BLaER1 treated with 17β-estradiol and CSF1 and Interleukin-3, amounts not matched to agents 10 nM and 100 nM (cell line): ENCODE results near the gene LDLR.
A peak's percentile ranks its signal among the peaks of the same experiment; 100 is the strongest.
"Not testable (repeated sequence)": the region's sequence is repeated elsewhere in the genome, so short reads cannot be mapped to it uniquely, and the experiment has no call there.

Experiments
- H3K27ac ChIP-seq, 11 experiments: shearing (Covaris generic); formaldehyde crosslinking; 2 replicates each; pipeline ENCODE4 v1.8.1; 2022
- H3K27me3 ChIP-seq, 11 experiments: shearing (Covaris generic); formaldehyde crosslinking; 2 replicates each; pipeline ENCODE4 v1.8.1; 2022
- H3K36me3 ChIP-seq, 11 experiments: shearing (Covaris generic); formaldehyde crosslinking; 2 replicates each; pipeline ENCODE4 v1.8.1; 2022
- H3K4me1 ChIP-seq, 10 experiments: shearing (Covaris generic); formaldehyde crosslinking; 2 replicates each; pipeline ENCODE4 v1.8.1; 2022
- H3K4me2 ChIP-seq, 11 experiments: shearing (Covaris generic); formaldehyde crosslinking; 2 replicates each; pipeline ENCODE4 v1.8.1; 2022
- H3K4me3 ChIP-seq, 10 experiments: shearing (Covaris generic); formaldehyde crosslinking; 2 replicates each; pipeline ENCODE4 v1.8.1; 2022
- H3K9ac ChIP-seq, 11 experiments: shearing (Covaris generic); formaldehyde crosslinking; 2 replicates each; pipeline ENCODE4 v1.8.1; 2022
- H3K9me3 ChIP-seq, 11 experiments: shearing (Covaris generic); formaldehyde crosslinking; replicated peaks in 1 of 11; 2 replicates each; pipeline ENCODE4 v1.8.1; 2022
- H4K20me1 ChIP-seq, 11 experiments: shearing (Covaris generic); formaldehyde crosslinking; 2 replicates each; pipeline ENCODE4 v1.8.1; 2022
- Cebpa-rat ChIP-seq, 11 experiments: shearing (Covaris generic); IDR thresholded peaks; 2 replicates each; pipeline ENCODE4 v1.8.1; 2022

LDLR gene

GRCh38 chr19:11155373-11156120 is 66.3 kb downstream of the LDLR start, which contains the start of gene SPC24:
TSS of gene SPC24 (minus strand) at chr19:11155782. CDS start at chr19:11155776, 6 bp downstream.
- Histone ChIP-seq H3K4me3 (peak within 1 kb of the TSS; percentile 75 to 99 (median 84)), H3K4me2 (peak within 1 kb of the TSS; percentile 82 to 97 (median 93)), H4K20me1 (peaks cover 0 to 7% (median 0%) of the 10 kb centered on the region in 11 experiments; a peak in 5 of 22 replicates), H3K9me3 (peaks cover 0 to 6% (median 2%) of the 10 kb centered on the region in 11 experiments; a peak in 9 of 22 replicates), H3K9ac (peak within 1 kb of the TSS; percentile 67 to 92 (median 89)), H3K27me3 (no peaks in the 10 kb centered on the region), H3K36me3 (peaks cover 0 to 30% (median 15%) of the 10 kb centered on the region in 11 experiments; a peak in 16 of 22 replicates), H3K27ac (peak within 1 kb of the TSS in 10 of 11 experiments; percentile 22 to 91 (median 88); a peak in 19 of 22 replicates), H3K4me1 (peaks cover 23 to 73% (median 46%) of the 10 kb centered on the region in 10 experiments)
- no peak for TF ChIP-seq Cebpa-rat (IDR thresholded peaks at IDR 0.05)

- TF ChIP-seq Cebpa-rat (IDR thresholded peaks at IDR 0.05), result no peak
- Histone ChIP-seq H3K9ac (no peak overlapping the region), H4K20me1 (no peaks in the 10 kb centered on the region), H3K4me3 (no peak overlapping the region), H3K36me3 (peaks cover 0 to 18% (median 1%) of the 10 kb centered on the region in 11 experiments; a peak in 6 of 22 replicates), H3K9me3 (peaks cover 0 to 16% (median 7%) of the 10 kb centered on the region in 11 experiments; a peak in 11 of 22 replicates), H3K27me3 (no peaks in the 10 kb centered on the region), H3K4me1 (peaks cover 10 to 50% (median 32%) of the 10 kb centered on the region in 10 experiments), H3K27ac (no peak overlapping the region), H3K4me2 (peak overlapping the region in 6 of 11 experiments; percentile 11 to 92 (median 58); a peak in 10 of 22 replicates)
These were observed 70.6 kb downstream of the LDLR start for GRCh38 chr19:11159598-11160439.

GRCh38 chr19:11160440-11160768 is 71.1 kb downstream of the LDLR start:
- not testable (repeated sequence) for H4K20me1 ChIP-seq, H3K9ac ChIP-seq, H3K27ac ChIP-seq, H3K4me3 ChIP-seq, H3K27me3 ChIP-seq
- Histone ChIP-seq H3K36me3 (peaks cover 1 to 23% (median 7%) of the 10 kb centered on the region in 11 experiments; a peak in 14 of 22 replicates), H3K9me3 (peaks cover 0 to 16% (median 7%) of the 10 kb centered on the region in 11 experiments; a peak in 11 of 22 replicates), H3K4me2 (peak overlapping the region in 5 of 11 experiments; percentile 2 to 92 (median 57); a peak in 6 of 22 replicates), H3K4me1 (peaks cover 6 to 44% (median 27%) of the 10 kb centered on the region in 10 experiments; a peak in 19 of 20 replicates)

- H3K36me3 ChIP-seq, result peaks cover 24 to 62% (median 42%) of the 10 kb centered on the region in 11 experiments
- no peak overlapping the region for H3K27ac ChIP-seq
- TF ChIP-seq Cebpa-rat (IDR thresholded peaks at IDR 0.05), result no peak
- no peak overlapping the region for H3K4me3 ChIP-seq
- H4K20me1 ChIP-seq, result 0 out of 22 replicates have a peak, but pooled peaks cover 0 to 5% (median 0%) of the 10 kb centered on the region in 11 experiments
- no peak overlapping the region for H3K9ac ChIP-seq
- H3K4me1 ChIP-seq, result peaks cover 0 to 13% (median 7%) of the 10 kb centered on the region in 10 experiments; a peak in 13 of 20 replicates
- no peaks in the 10 kb centered on the region for H3K27me3 ChIP-seq
- H3K9me3 ChIP-seq, result peaks cover 0 to 16% (median 7%) of the 10 kb centered on the region in 11 experiments; a peak in 11 of 22 replicates
- no peak overlapping the region for H3K4me2 ChIP-seq
These were observed 75.0 kb downstream of the LDLR start for GRCh38 chr19:11164296-11164695.

- Histone ChIP-seq H3K9me3 (peaks cover 0 to 16% (median 7%) of the 10 kb centered on the region in 11 experiments; a peak in 11 of 22 replicates), H3K4me1 (peaks cover 0 to 7% (median 3%) of the 10 kb centered on the region in 10 experiments; a peak in 9 of 20 replicates), H3K4me3 (no peak overlapping the region), H3K9ac (no peak overlapping the region), H4K20me1 (0 out of 22 replicates have a peak, but pooled peaks cover 0 to 5% (median 0%) of the 10 kb centered on the region in 11 experiments), H3K4me2 (no peak overlapping the region), H3K27me3 (no peaks in the 10 kb centered on the region), H3K27ac (no peak overlapping the region; a peak in 1 of 22 replicates), H3K36me3 (peaks cover 31 to 69% (median 49%) of the 10 kb centered on the region in 11 experiments)
- no peak for TF ChIP-seq Cebpa-rat (IDR thresholded peaks at IDR 0.05)
These were observed 75.7 kb downstream of the LDLR start for GRCh38 chr19:11164879-11165406.

- Histone ChIP-seq H3K4me3 (no peak overlapping the region), H3K27me3 (no peaks in the 10 kb centered on the region), H3K9me3 (peaks cover 0 to 10% (median 3%) of the 10 kb centered on the region in 11 experiments; a peak in 11 of 22 replicates), H3K4me2 (no peak overlapping the region), H3K36me3 (peaks cover 32 to 75% (median 55%) of the 10 kb centered on the region in 11 experiments), H3K27ac (no peak overlapping the region; a peak in 1 of 22 replicates), H3K4me1 (peaks cover 0 to under 1% (median 0%) of the 10 kb centered on the region in 10 experiments; a peak in 2 of 20 replicates), H3K9ac (no peak overlapping the region), H4K20me1 (0 out of 22 replicates have a peak, but pooled peaks cover 0 to 5% (median 0%) of the 10 kb centered on the region in 11 experiments)
- TF ChIP-seq Cebpa-rat (IDR thresholded peaks at IDR 0.05), result no peak
These were observed 76.3 kb downstream of the LDLR start for GRCh38 chr19:11165486-11166030.

GRCh38 chr19:11166281-11167142 is 77.2 kb downstream of the LDLR start:
- H3K9me3 ChIP-seq, result peaks cover 0 to under 1% (median 0%) of the 10 kb centered on the region in 11 experiments; a peak in 1 of 22 replicates
- no peak overlapping the region for H3K9ac ChIP-seq
- H3K36me3 ChIP-seq, result peaks cover 37 to 84% (median 64%) of the 10 kb centered on the region in 11 experiments
- no peaks in the 10 kb centered on the region for H3K27me3 ChIP-seq
- H3K4me1 ChIP-seq, result no peaks in the 10 kb centered on the region
- TF ChIP-seq Cebpa-rat (IDR thresholded peaks at IDR 0.05), result no peak
- H3K4me3 ChIP-seq, result no peak overlapping the region
- H3K27ac ChIP-seq, result no peak overlapping the region
- H3K4me2 ChIP-seq, result no peak overlapping the region
- H4K20me1 ChIP-seq, result 0 out of 22 replicates have a peak, but pooled peaks cover 0 to 5% (median 0%) of the 10 kb centered on the region in 11 experiments
